ENCODE results near the gene EXT2. TPM values are rescaled to one million over a fixed set of nuclear protein-coding genes. Genes with fewer than 3 reads are reported as not detected.

The EXT2 gene
- total RNA-seq, 1 experiment from 2014 or later, result 42.8 TPM

GRCh38 chr11:44112091-44112821 lies 16.8 kb downstream of the EXT2 start:
- Histone ChIP-seq H3K9me3 (ENCODE audit: control insufficient read depth in 1 of 2, insufficient read depth in 1 of 2, low read depth in 1 of 2, low read length in 2 of 2) (no peaks in the 10 kb centered on the region), H3K27me3 (ENCODE audit: insufficient read depth, low read length) (no peaks in the 10 kb centered on the region), H3K9ac (ENCODE audit: low read length) (no peak overlapping the region), H2AFZ (ENCODE audit: low read depth, low read length, poor library complexity, severe bottlenecking) (no peak overlapping the region), H3K36me3 (ENCODE audit: control insufficient read depth in 1 of 2, insufficient read depth in 2 of 2, low read length in 2 of 2) (peaks cover 6 to 13% of the 10 kb centered on the region in 2 experiments; a peak in 2 of 4 replicates), H3K4me3 (replicated peaks in 1 of 2; ENCODE audit: low read depth in 1 of 2, low read length in 2 of 2) (no peak overlapping the region), H3K27ac (ENCODE audit: low read depth, low read length) (no peak overlapping the region), H3K9me2 (ENCODE audit: insufficient read depth) (no peaks in the 10 kb centered on the region), H4K20me1 (ENCODE audit: insufficient read depth) (no peaks in the 10 kb centered on the region), H3K4me1 (ENCODE audit: control insufficient read depth in 1 of 2, insufficient read depth in 2 of 2, low read length in 2 of 2) (no peaks in the 10 kb centered on the region), H3K4me2 (ENCODE audit: low read length) (no peak overlapping the region), H3K79me2 (ENCODE audit: insufficient read depth, low read length) (no peaks in the 10 kb centered on the region; the same call in 1 of the 2 replicates)
- BruUV-seq (replicated peaks), result no TSS peak
- TF ChIP-seq SIN3A (IDR thresholded peaks at IDR 0.05; ENCODE audit: low read depth) (no peak), RAD21 (IDR thresholded peaks at IDR 0.05; ENCODE audit: low read depth) (no peak), EZH2phosphoT487 (IDR thresholded peaks at IDR 0.05; ENCODE audit: borderline replicate concordance) (no peak), SP1 (IDR thresholded peaks at IDR 0.05; ENCODE audit: low read depth) (no peak), CEBPB (IDR thresholded peaks at IDR 0.05; ENCODE audit: low read depth) (no peak), ZNF274 (IDR thresholded peaks at IDR 0.05; ENCODE audit: low read depth, low read length) (no peak), CTCF (IDR thresholded peaks at IDR 0.05 in 2 of 3, conservative IDR thresholded peaks at IDR 0.05 in 1 of 3; ENCODE audit: borderline replicate concordance in 1 of 3, insufficient read depth in 1 of 3, low read depth in 2 of 3, low read length in 2 of 3) (no peak), ELF1 (IDR thresholded peaks at IDR 0.05; ENCODE audit: borderline replicate concordance, low read depth) (no peak), EZH2 (IDR thresholded peaks at IDR 0.05) (no peak), ZBTB33 (IDR thresholded peaks at IDR 0.05; ENCODE audit: extremely low read depth, insufficient replicate concordance, low read length) (no peak), JUND (IDR thresholded peaks at IDR 0.05) (no peak), TCF7L2 (IDR thresholded peaks at IDR 0.05; ENCODE audit: borderline replicate concordance, extremely low read depth, insufficient read depth, insufficient read length) (no peak), MAX (IDR thresholded peaks at IDR 0.05) (no peak), ZFX (IDR thresholded peaks at IDR 0.05) (no peak), YY1 (IDR thresholded peaks at IDR 0.05; ENCODE audit: extremely low read depth, insufficient replicate concordance, low read depth, low read length) (no peak), SRF (IDR thresholded peaks at IDR 0.05; ENCODE audit: low read depth) (no peak), FOSL1 (IDR thresholded peaks at IDR 0.05; ENCODE audit: low read depth) (no peak), REST (IDR thresholded peaks at IDR 0.05; ENCODE audit: low read depth) (no peak), ATF3 (IDR thresholded peaks at IDR 0.05) (no peak), POLR2A (IDR thresholded peaks at IDR 0.05; ENCODE audit: borderline replicate concordance, extremely low read depth, insufficient read depth, insufficient read length) (no peak)
- intact Hi-C loops (cut with micrococcal nuclease), result no loop called here
- ATAC-seq (no peak), DNase-seq (ENCODE audit: low read depth, low spot score) (no peak)
- ChIA-PET POLR2A (no interaction called here), CTCF (no interaction called here), RAD21 (ENCODE audit: low non-redundant PET in 1 of 2, low total read pairs in 2 of 2, uncharacterized antibody in 2 of 2, unreplicated experiment in 2 of 2) (no interaction called here)
